Right renal pelvis (tissue), 4 donors: ENCODE data around the gene ABCC1. TPM values are rescaled to one million over a fixed set of nuclear protein-coding genes. Genes with fewer than 3 reads are reported as not detected.

ENCODE experiments used
- DNase-seq, 4 donors: peaks; one replicate each; pipeline ENCODE4 v3.0.0-alpha.2; 2013; ENCODE audit warnings: low read depth in 4 of 4, low spot score in 3 of 4, missing footprints in 1 of 4
- polyA plus RNA-seq, 4 donors: library from polyadenylated mRNA; unstranded; fragments of 120-200 nt; gene quantifications; one replicate each; pipeline ENCODE4 v1.2.1, GENCODE V29; 2013; ENCODE audit not compliant: insufficient read length in 4 of 4

The ABCC1 gene
- polyA plus RNA-seq, 4 donors = 23.0 to 25.8 (median 24.6) TPM

GRCh38 chr16:16073891-16074881, 124.8 kb downstream of the ABCC1 start:
- DNase-seq = peak in 1 of 4 donors; percentile 54

- DNase-seq = no peak
Measured at GRCh38 chr16:16075488-16076422, 126.3 kb downstream of the ABCC1 start.

- DNase-seq = no peak
Measured at GRCh38 chr16:16076423-16076813, 127.0 kb downstream of the ABCC1 start.

- no peak for DNase-seq
Measured at GRCh38 chr16:16080465-16081065, 131.1 kb downstream of the ABCC1 start.

- no peak for DNase-seq
Measured at GRCh38 chr16:16081141-16081540, 131.7 kb downstream of the ABCC1 start.

- no peak for DNase-seq
Measured at GRCh38 chr16:16082255-16082654, 132.8 kb downstream of the ABCC1 start.

GRCh38 chr16:16083421-16084156, 134.2 kb downstream of the ABCC1 start:
- no peak for DNase-seq

- no peak for DNase-seq
Measured at GRCh38 chr16:16084874-16085273, 135.5 kb downstream of the ABCC1 start.

- no peak for DNase-seq
Measured at GRCh38 chr16:16086653-16087446, 137.4 kb downstream of the ABCC1 start.

- DNase-seq = no peak
Measured at GRCh38 chr16:16090238-16090637, 140.8 kb downstream of the ABCC1 start.

GRCh38 chr16:16092925-16093627, 143.7 kb downstream of the ABCC1 start:
- DNase-seq = no peak

GRCh38 chr16:16093628-16094332, 144.4 kb downstream of the ABCC1 start:
- no peak for DNase-seq

- DNase-seq = no peak
Measured at GRCh38 chr16:16095646-16096045, 146.2 kb downstream of the ABCC1 start.

- no peak for DNase-seq
Measured at GRCh38 chr16:16096121-16096857, 146.9 kb downstream of the ABCC1 start.

- no peak for DNase-seq
Measured at GRCh38 chr16:16096858-16097213, 147.4 kb downstream of the ABCC1 start.

- DNase-seq = no peak
Measured at GRCh38 chr16:16099320-16099719, 149.9 kb downstream of the ABCC1 start.

- no peak for DNase-seq
Measured at GRCh38 chr16:16100631-16101030, 151.2 kb downstream of the ABCC1 start.
